ENCODE results near the gene TMEM240.
"Not testable (repeated sequence)": the region's sequence is repeated elsewhere in the genome, so short reads cannot be mapped to it uniquely, and the experiment has no call there.

Gene TMEM240

DNA sequence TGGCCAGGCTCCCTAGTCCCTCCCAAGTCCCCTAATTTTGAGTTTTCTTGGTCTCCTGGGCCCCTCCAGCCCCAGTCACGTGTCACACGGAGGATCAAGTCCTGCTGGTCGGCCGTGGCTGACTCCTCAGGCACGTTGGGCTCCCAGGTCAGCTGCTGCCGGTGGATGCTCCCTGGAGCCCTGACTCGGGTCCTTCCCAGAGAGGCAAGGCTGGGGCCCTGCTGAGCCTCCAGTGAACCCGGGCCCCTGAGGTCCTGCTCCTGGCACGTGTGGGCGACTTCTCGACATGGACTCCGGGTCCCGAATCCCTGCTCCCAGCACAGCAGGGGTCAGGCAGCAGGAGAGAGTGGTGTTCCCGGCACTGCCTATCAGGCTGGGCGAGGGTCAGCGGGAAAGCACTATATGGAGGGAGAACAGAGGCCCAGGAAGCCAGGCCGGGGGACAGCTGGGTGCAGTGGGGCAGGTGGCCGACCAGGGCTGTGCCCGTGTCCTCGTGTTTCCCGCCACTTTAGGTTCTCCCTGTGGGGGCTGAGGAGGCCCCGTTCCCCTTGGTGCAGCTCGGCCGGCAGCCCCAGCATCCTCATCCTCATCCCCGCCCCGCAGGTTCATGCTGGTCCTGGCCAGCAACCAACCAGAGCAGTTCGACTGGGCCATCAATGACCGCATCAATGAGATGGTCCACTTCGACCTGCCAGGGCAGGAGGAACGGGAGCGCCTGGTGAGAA, 13.2 kb downstream of the TMEM240 start:
- no peak overlapping the region for H3K4me3 ChIP-seq (ENCODE audit: low read depth, low read length)
- TF ChIP-seq, protein P1, sequence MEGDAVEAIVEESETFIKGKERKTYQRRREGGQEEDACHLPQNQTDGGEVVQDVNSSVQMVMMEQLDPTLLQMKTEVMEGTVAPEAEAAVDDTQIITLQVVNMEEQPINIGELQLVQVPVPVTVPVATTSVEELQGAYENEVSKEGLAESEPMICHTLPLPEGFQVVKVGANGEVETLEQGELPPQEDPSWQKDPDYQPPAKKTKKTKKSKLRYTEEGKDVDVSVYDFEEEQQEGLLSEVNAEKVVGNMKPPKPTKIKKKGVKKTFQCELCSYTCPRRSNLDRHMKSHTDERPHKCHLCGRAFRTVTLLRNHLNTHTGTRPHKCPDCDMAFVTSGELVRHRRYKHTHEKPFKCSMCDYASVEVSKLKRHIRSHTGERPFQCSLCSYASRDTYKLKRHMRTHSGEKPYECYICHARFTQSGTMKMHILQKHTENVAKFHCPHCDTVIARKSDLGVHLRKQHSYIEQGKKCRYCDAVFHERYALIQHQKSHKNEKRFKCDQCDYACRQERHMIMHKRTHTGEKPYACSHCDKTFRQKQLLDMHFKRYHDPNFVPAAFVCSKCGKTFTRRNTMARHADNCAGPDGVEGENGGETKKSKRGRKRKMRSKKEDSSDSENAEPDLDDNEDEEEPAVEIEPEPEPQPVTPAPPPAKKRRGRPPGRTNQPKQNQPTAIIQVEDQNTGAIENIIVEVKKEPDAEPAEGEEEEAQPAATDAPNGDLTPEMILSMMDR (IDR thresholded peaks at IDR 0.05; ENCODE audit: low read depth, low read length, missing control alignments) = no peak
- no peak for DNase-seq (ENCODE audit: low read depth)

DNA sequence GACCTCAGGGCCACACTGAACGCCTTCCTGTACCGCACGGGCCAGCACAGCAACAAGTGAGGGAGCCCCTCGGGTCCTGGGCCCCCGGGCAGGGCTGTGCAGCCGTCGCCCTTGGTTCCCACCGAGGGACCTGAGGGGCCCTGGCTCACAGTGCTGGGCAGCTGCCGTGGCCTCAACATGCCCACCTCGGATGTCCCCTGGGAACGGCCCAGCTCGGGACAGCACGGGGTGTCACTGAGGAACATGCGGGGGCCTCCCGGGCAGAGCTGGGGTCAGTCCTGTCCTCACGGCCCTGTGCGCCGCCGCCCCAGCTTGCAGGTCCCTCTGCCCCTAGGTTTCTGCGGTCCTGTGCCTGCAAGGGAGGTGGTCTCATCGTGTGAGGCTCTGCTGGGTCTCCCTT, 13.9 kb downstream of the TMEM240 start:
- not testable (repeated sequence) for H3K4me3 ChIP-seq (ENCODE audit: low read depth, low read length); DNase-seq (ENCODE audit: low read depth)

DNA sequence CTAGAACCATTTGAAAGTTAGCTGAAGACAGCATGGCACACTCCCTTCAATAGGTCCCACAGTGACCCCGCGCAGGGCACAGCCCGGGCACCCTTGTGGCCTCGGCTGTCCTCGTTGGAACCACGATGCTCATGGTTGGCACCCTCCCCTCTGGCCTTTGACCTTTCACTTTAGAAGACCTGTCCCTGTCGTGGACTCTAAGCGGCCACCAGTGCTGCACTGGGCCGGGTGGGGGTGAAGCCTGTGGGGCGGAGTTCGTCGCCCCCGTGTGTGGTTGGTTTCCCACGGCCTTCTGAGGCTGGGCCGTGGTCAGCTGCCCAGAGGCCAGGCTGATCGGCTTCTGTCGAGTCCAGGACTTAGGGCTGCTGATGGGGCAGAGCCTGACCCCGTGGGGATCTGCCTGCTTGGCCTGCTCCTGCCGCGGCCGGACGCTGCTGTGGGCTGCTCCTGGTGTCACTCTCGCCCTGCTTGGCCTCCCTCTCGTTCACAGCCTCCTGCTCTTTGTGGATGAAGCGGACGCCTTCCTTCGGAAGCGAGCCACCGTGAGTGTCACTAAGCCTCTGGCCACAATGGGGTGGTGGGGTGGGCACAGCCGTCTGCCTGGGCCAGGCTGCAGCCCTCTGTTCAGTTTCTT, 15.6 kb downstream of the TMEM240 start:
- not testable (repeated sequence) for DNase-seq (ENCODE audit: low read depth); H3K4me3 ChIP-seq (ENCODE audit: low read depth, low read length)

DNA sequence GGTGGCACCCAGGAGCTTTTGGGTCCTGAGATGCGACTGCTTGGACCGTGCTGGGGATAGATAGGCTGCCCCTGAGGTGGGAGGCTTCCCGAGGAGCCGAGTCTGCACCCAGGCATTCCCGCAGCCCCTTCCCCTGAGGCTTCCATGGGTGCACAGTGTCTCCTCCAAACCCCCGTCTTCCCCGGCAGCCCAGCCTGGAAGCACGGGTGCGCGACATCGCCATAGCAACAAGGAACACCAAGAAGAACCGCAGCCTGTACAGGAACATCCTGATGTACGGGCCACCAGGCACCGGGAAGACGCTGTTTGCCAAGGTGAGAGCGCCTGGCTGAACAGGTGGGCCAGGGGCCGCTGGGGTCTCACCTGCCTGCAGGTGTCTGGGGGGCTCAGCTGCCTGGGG, 16.8 kb downstream of the TMEM240 start:
- DNase-seq (ENCODE audit: low read depth); H3K4me3 ChIP-seq (ENCODE audit: low read depth, low read length): not testable (repeated sequence)

DNA sequence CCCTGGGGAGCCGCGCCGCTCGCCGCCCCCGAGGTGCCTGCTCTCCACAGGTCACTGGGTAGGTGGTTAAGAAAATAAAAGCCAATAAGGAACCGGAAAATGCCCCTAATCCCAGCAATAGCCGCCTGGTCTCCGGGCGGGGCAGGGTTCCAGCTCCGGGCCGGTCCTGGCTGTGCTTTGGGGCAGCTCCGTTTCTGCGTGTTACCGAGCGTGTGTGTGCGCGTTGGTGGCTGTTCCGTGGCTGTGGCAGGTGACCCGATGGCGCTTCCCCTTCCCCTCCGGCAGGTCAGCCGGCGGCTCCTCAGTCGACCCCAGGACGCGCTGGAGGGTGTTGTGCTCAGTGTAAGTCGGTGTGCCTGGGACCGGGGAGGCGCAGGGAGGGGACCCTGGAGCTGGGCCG, 17.2 kb downstream of the TMEM240 start:
- not testable (repeated sequence) for H3K4me3 ChIP-seq (ENCODE audit: low read depth, low read length); DNase-seq (ENCODE audit: low read depth)

DNA sequence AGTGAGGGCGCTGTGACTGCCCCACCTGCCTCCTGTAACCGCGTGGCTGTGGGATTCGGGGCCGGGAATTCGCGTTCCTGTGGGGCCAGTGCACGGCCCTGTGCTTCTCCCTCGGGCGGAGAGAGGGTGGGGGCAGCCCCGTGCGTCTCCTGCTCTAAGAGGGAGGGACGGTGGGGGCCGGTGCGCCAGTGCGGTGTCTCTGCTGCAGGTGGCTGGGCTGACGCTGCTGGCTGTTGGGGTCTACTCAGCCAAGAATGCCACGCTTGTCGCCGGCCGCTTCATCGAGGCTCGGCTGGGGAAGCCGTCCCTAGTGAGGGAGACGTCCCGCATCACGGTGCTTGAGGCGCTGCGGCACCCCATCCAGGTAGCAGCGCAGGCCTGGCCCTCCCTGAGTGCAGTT, 17.9 kb downstream of the TMEM240 start:
- not testable (repeated sequence) for H3K4me3 ChIP-seq (ENCODE audit: low read depth, low read length); DNase-seq (ENCODE audit: low read depth)

DNA sequence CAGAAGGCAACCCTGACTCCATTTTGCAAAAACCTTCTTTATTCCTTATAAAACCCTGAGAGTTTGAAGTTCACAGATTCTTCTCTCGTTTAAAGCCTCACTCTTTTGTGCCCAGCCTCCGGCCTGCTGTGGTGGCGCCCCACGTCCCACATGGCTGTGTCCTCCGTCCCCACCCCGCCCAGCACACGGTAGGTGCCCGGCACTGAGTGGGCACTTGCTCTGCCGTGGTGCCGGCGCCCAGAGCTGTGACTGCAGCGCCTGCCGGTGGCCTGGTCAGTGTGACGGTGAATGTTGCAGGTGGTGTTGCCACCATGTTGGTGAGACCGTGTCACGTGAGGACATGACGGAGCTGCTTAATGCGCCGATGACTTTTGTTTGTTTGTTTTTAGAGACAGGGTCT, 19.1 kb downstream of the TMEM240 start:
- no peak overlapping the region for H3K4me3 ChIP-seq (ENCODE audit: low read depth, low read length)
- TF ChIP-seq, protein P1 (IDR thresholded peaks at IDR 0.05; ENCODE audit: low read depth, low read length, missing control alignments) = no peak
- no peak for DNase-seq (ENCODE audit: low read depth)

DNA sequence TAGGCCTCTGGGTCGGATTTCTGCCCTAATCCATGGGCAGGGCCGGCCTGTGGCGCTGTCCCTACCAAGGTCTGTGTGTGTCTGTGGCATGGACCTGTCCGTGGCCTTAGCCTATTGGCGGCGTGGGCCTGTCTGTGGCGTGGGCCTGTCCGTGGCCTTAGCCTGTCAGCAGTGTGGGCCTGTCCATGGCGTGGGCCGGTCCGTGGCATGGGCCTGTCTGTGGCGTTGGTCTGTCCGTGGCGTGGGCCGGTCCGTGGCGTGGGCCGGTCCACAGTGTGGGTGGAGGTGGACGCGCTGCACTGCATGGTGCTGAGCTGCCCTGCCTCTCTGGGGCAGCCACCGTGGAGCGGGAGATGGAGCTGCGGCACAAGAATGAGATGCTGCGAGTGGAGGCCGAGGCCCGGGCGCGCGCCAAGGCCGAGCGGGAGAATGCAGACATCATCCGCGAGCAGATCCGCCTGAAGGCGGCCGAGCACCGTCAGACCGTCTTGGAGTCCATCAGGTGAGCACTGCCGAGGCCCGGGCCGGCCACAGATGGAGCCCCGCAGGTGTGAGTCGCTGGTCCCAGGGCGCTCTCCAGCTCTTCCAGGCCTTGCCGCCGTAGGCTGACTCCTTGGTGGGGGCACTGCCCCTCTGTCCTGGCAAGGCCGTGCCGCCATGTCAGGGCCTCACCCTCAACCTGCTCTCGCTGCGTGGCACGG, 20.5 kb downstream of the TMEM240 start:
- H3K4me3 ChIP-seq (ENCODE audit: low read depth, low read length); DNase-seq (ENCODE audit: low read depth): not testable (repeated sequence)

DNA sequence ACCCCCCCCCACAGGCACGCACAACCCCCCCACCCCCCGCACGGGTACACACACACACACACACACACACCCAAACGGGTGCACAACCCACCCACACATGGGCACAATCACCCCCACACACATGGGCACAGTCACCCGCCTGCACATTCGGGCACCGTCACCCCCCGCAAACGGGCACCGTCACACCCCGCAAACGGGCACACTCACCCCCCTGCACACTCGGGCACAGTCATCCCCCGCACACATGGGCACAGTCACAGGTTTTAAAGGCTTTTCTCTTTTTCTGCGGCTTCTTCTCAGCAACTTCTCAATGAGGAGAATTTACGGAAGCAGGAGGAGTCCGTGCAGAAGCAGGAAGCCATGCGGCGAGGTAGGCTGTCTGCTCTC, 21.8 kb downstream of the TMEM240 start:
- DNase-seq (ENCODE audit: low read depth); H3K4me3 ChIP-seq (ENCODE audit: low read depth, low read length): not testable (repeated sequence)

DNA sequence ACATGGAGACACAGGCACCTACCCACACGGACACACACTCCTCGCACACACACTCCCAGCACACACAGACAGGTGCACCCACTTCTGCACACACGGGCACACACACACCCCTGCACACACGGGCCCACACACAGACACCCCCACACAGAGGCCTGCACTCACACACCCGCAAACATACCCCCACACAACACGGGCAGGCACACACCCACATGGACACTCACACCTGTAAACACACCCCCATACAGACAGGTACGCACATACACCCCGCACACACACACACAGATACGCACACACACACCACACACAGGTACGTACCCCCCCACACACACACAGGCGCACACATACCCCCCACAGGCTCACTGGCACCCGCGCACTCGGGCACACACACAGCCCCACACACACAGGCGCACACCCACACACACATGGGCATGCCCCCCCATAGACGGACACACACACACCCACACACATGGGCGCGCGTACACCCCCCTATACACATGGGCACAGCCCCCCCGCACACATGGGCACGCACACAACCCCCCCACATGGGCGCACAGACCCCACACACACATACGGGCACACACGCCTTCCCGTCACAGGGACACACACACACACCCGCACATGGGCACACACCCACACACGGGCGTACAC, 22.3 kb downstream of the TMEM240 start:
- no peak overlapping the region for H3K4me3 ChIP-seq (ENCODE audit: low read depth, low read length)
- TF ChIP-seq, protein P1 (IDR thresholded peaks at IDR 0.05; ENCODE audit: low read depth, low read length, missing control alignments) = no peak
- DNase-seq (ENCODE audit: low read depth) = no peak

DNA sequence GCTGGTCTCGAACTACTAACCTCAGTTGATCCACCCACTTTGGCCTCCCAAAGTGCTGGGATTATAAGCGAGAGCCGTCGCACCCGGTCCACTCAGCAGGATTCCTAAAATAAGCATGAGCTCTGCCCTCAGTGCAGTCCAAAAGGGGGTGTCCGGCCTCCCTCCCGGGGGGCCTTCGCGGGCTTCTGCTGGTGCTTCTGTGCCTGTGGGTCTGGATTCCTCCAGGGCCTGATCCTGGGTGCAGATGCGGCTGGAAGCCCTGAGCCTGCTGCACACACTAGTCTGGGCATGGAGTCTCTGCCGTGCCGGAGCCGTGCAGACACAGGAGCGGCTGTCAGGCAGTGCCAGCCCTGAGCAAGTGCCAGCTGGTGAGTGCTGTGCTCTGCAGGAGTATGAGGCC, 23.5 kb downstream of the TMEM240 start:
- not testable (repeated sequence) for H3K4me3 ChIP-seq (ENCODE audit: low read depth, low read length); DNase-seq (ENCODE audit: low read depth)

DNA sequence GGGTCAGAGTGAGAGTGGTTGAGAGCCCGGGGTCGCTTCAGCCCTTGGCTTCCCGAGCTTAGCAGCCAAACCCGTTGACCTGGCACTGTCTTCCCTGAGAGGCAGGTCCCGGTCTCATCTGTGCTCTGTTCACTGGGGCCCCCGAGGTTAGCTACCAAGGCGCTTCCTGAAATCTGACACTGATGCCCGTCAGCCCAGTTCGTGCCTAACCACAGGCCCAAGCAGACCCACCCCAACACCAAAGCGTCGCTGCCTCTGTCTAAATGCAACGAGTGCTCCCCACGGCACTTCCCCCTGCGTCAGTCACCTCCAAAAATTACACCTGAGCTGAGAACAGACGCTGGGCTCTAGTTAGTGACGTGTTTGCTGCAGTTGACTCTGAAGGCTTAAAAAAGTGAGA, 26.0 kb downstream of the TMEM240 start:
- not testable (repeated sequence) for H3K4me3 ChIP-seq (ENCODE audit: low read depth, low read length); DNase-seq (ENCODE audit: low read depth)

DNA sequence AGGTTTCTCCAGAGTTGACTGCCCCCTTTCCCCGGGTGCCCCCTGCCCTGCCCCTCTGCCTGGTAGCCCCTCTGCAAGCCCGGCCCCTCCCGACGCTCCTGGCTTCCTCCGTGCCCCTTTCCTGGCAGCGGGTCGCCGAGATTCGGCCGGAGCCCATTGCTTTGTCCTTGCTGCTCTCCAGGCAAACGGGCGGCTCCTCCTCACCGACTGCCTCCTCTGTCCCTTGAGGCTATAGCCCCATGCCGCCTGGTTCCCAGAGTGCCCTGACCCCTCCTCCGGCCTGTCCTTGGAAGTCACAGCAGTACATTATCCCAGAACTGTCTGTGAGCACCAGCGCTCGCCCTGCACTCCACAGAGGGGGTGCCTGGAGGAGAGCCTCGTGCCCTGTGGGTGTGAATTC, 26.7 kb downstream of the TMEM240 start:
- not testable (repeated sequence) for DNase-seq (ENCODE audit: low read depth)
- peak overlapping the region; percentile 37 for H3K4me3 ChIP-seq (ENCODE audit: low read depth, low read length)

DNA sequence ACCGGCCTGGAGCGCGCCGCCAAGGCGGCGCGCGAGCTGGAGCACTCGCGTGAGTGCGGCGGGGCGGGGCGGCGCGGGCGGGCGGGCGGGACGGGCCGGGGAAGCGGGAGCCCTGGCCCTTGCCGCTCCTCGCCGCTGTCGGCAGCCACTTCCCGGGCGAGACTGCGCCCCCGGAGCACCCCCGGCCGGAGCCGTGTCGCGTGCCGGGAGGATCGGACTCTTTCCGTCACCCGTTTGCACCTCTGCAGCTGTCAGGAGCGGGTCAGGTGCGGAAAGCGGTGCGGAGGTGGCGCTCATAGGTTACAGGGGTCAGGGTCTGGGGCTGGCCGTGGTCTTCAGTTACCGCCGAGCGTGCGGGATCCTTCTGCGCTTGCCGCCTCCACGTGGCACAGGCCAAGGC, 28.0 kb downstream of the TMEM240 start:
- H3K4me3 ChIP-seq (ENCODE audit: low read depth, low read length) = peak overlapping the region; percentile 96
- DNase-seq (ENCODE audit: low read depth) = not testable (repeated sequence)

Measured in GM12864 (cell line).